Colonic mucosa (tissue), 4 donors: Measurements from ENCODE around the gene ZBTB17. TPM values are rescaled to one million over a fixed set of nuclear protein-coding genes. Genes with fewer than 3 reads are reported as not detected.
"Not testable (repeated sequence)": the region's sequence is repeated elsewhere in the genome, so short reads cannot be mapped to it uniquely, and the experiment has no call there.

Experiments
- DNase-seq: peaks from one replicate; pipeline ENCODE4 v3.0.0-alpha.2; 2020
- H3K27ac ChIP-seq: fragments of 200-600 bp; one replicate; pipeline ENCODE4 v1.8.0; 2021
- H3K27me3 ChIP-seq: fragments of 200-600 bp; one replicate; pipeline ENCODE4 v1.8.0; 2021
- H3K36me3 ChIP-seq: fragments of 200-600 bp; one replicate; pipeline ENCODE4 v1.8.0; 2021
- H3K4me1 ChIP-seq: fragments of 200-600 bp; one replicate; pipeline ENCODE4 v1.8.0; 2021; ENCODE audit warnings: mild to moderate bottlenecking
- H3K4me3 ChIP-seq: fragments of 200-600 bp; one replicate; pipeline ENCODE4 v1.8.0; 2021
- H3K9ac ChIP-seq, 2 donors: one replicate each; pipeline ENCODE4 v1.7.0; 2013; ENCODE audit warnings: control low read depth in 2 of 2, low read depth in 2 of 2, low read length in 2 of 2
- H3K9me3 ChIP-seq: fragments of 200-600 bp; one replicate; pipeline ENCODE4 v1.8.0; 2021
- intact Hi-C: fragments of 100-400 bp; cut with DNase I; formaldehyde crosslinking; loops from one replicate; pipeline ENCODE4 v1.14.1; 2022
- total RNA-seq, 2 donors: library from RNA; stranded (reverse); fragmentation: NEBNext Ultra II Directional in 1 of 2; extraction: Animal tissue kit (Norgen Biotek cat#: 25700) in 1 of 2; gene quantifications; one replicate each; pipeline ENCODE4 v1.2.1, GENCODE V29; 2021
- TF ChIP-seq, protein P1 (sequence below): fragments of 200-600 bp; IDR thresholded peaks from one replicate; pipeline ENCODE4 v1.8.0; 2022; ENCODE audit warnings: antibody characterized with exemption, mild to moderate bottlenecking
- donor health status: healthy.
- donor health status: DM: no; HTN: no; CAD: no.
- donor health status: DM: no; HTN: no; CAD: no.

ZBTB17 gene
- total RNA-seq, 2 donors from 2014 or later = 24.9 to 36.3 TPM

DNA sequence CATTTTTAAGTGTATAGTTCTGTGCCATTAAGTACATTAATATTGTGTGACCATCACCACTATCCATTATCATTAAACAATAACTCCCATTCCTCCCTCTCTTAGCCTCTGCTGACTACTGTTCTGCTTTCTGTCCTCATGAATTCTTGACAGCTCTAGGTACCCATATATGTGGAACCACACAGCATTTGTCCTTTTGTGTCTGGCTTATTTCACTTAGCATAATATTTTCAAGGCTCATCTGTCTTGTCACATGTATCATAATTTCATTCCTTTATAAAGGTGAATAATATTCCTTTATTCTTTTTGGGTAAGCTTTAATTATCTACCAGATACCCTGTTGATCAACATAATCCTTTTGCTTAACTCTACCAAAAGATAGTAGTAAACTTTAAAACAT, 80.7 kb downstream of the ZBTB17 start:
- H3K27me3 ChIP-seq = no peaks in the 10 kb centered on the region
- intact Hi-C loops = no loop called here
- H3K27ac ChIP-seq = no peak overlapping the region
- H3K4me3 ChIP-seq = no peak overlapping the region
- H3K9ac ChIP-seq = no peak overlapping the region
- TF ChIP-seq, protein P1, sequence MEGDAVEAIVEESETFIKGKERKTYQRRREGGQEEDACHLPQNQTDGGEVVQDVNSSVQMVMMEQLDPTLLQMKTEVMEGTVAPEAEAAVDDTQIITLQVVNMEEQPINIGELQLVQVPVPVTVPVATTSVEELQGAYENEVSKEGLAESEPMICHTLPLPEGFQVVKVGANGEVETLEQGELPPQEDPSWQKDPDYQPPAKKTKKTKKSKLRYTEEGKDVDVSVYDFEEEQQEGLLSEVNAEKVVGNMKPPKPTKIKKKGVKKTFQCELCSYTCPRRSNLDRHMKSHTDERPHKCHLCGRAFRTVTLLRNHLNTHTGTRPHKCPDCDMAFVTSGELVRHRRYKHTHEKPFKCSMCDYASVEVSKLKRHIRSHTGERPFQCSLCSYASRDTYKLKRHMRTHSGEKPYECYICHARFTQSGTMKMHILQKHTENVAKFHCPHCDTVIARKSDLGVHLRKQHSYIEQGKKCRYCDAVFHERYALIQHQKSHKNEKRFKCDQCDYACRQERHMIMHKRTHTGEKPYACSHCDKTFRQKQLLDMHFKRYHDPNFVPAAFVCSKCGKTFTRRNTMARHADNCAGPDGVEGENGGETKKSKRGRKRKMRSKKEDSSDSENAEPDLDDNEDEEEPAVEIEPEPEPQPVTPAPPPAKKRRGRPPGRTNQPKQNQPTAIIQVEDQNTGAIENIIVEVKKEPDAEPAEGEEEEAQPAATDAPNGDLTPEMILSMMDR = no peak
- DNase-seq = no peak
- H3K36me3 ChIP-seq = no peaks in the 10 kb centered on the region
- H3K4me1 ChIP-seq = no peaks in the 10 kb centered on the region
- no peaks in the 10 kb centered on the region for H3K9me3 ChIP-seq

DNA sequence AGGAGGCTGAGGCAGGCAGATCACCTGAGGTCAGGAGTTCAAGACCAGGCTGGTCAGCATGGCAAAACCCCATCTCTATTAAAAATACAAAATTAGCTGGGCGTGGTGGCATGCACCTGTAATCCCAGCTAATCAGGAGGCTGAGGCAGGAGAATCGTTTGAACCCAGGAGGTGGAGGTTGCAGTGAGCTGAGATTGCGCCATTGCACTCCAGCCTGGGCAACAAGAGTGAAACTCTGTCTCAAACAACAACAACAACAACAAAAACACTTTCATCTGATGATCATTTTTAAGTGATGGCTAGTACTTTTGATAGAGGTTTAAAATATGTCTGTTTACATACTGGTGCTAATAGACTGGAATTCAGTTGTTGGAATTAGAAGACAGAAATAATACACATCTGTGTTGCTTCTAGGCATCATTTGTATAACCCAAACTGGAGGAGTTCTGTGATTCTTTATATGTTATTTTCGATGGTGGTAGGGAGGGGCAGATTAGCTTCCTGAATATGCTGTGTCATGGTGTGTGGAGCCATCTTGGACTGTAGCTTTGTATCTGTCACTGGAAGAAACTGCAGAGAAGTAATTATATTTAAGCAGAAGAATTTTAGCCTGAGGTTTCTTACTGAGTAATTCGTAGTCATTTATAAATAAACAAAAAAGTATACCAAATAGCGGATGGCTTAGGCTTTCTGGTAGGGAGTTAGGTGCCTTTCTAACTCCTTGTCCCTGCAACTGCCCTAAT, 82.9 kb downstream of the ZBTB17 start:
- H3K36me3 ChIP-seq, intact Hi-C loops, H3K4me1 ChIP-seq, H3K27me3 ChIP-seq, H3K9me3 ChIP-seq, H3K4me3 ChIP-seq, H3K9ac ChIP-seq, DNase-seq: not testable (repeated sequence)
- peak overlapping the region; percentile 8 for H3K27ac ChIP-seq

Other genes starting within 250 kb of the ZBTB17 start
- gene SLC25A34, start 239.8 kb downstream of the ZBTB17 start, total RNA-seq = 10 to 100 TPM in 1 of 2 donors, 1 to 10 TPM in 1; 3.2 to 16.0 TPM
- 10 to 100 TPM; 11.5 to 17.0 TPM for gene TMEM82, start 233.6 kb downstream of the ZBTB17 start, total RNA-seq
- gene FBLIM1, start 217.3 kb downstream of the ZBTB17 start, total RNA-seq = 100 to 1,000 TPM; 167 to 213 TPM
- gene UQCRHL, start 168.5 kb downstream of the ZBTB17 start, total RNA-seq = 1 to 10 TPM; 2.4 to 3.2 TPM
- gene SPEN, start 128.4 kb downstream of the ZBTB17 start, total RNA-seq = 10 to 100 TPM; 40.9 to 42.5 TPM
- gene SRARP, start 28.1 kb upstream of the ZBTB17 start, total RNA-seq = not detected
- gene HSPB7, start 41.9 kb upstream of the ZBTB17 start, total RNA-seq = 10 to 100 TPM in 1 of 2 donors, 1 to 10 TPM in 1; 1.1 to 12.7 TPM
- gene CLCNKA, start 45.9 kb upstream of the ZBTB17 start, total RNA-seq = under 1 TPM in 1 of 2 donors, not detected in 1; 0.42 TPM
- gene CLCNKB, start 67.7 kb upstream of the ZBTB17 start, total RNA-seq = under 1 TPM in 1 of 2 donors, not detected in 1; 0.12 TPM
- gene FAM131C, start 97.5 kb upstream of the ZBTB17 start, total RNA-seq = under 1 TPM in 1 of 2 donors, not detected in 1; 0.21 TPM
- 10 to 100 TPM; 15.7 to 40.8 TPM for gene EPHA2, start 180.0 kb upstream of the ZBTB17 start, total RNA-seq
- gene ARHGEF19, start 236.6 kb upstream of the ZBTB17 start, total RNA-seq = 1 to 10 TPM; 5.8 to 9.0 TPM